Measurements from ENCODE around the gene NEDD8.
A peak's percentile ranks its signal among the peaks of the same experiment; 100 is the strongest.
"Not testable (repeated sequence)": the region's sequence is repeated elsewhere in the genome, so short reads cannot be mapped to it uniquely, and the experiment has no call there.

Gene NEDD8

DNA sequence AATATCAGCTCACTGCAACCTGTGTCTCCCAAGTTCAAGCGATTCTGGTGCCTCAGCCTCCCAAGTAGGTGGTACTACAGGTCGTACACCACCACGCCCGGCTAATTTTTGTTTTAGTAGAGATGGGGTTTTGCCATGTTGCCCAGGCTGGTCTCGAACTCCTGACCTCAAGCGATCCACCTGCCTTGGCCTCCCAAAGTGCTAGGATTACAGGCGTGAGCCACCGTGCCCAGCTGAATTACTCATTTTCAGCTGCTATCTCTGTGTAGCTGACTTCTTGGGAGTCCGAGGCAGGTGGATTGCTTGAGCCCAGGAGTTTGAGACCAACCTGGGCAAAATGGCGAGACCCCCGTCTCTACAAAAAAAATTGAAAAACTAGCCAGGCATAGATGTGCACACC is 13.2 kb upstream of the NEDD8 start:
- not testable (repeated sequence) for DNase-seq

- DNase-seq = peak; percentile 49
Measured at GRCh38 chr14:24243336-24243836, 11.2 kb upstream of the NEDD8 start.

DNA sequence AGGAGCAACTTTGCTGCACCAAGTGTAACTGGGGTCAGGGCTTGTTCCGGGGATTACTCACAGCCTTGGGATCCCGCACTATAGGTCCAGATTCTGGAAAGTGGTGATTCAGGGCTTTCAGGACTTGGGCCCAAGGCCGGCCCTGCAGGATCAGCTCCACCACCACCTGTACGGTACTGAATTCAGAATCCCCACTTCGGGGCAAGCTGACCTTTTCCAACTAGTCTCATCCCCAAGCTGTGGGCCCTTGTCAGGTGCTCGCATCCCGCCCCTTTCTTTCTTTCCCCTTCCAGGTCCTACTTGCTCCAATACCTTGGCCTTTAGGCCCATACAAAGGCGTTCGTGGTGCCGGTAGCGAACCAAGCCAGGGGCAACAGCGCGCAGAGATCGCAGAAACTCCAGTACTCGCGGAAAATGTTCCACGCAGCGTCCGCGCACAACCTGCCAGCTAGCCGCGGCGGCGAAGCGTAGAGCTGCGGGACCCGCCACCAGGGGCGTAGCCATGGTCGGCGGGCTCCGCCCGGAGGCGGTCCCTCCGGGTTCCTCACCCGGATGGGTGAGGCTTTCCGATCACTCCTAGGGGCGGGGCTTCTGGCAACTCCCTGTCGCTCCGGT is 9.8 kb upstream of the NEDD8 start:
- DNase-seq = peak; percentile 93

DNA sequence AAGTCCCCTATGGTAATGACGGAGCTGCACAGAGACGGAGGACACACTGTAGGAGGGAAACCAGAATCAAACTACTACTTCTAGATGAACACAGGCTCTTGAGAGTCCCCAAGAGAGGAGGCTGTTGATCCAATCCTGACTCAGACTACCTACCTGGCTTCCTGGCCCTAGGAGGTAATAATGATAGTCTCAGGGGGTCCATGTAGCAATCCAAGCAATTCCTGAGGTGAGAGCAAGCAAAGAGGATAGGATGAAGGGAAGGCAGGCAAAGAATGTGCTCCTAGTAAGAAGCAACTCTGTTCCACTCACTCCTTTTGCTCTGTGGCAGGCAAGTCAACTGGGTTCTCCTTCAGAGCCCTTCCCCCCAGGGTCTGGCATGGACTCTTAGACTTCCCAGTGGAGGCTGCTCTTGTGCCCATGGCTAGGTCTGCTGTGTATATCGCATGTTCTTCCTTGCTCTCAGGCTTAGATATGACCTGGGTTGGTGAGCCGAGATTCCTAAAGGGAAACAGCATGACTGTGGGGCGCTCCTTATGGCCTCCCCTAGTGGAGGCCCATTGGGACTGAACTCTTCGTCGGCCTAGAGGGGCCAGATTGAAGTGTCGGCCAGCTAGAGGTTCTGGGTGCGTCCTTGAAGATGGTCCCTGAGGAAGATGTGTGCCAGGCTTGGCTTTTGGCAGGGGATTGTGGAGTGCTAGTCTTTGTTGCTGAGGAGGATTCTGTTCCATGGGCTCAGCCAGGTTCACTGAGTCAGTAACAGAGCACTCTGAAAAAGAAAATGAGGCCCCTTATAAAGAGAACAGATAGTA is 8.1 kb upstream of the NEDD8 start:
- DNase-seq = no peak

DNA sequence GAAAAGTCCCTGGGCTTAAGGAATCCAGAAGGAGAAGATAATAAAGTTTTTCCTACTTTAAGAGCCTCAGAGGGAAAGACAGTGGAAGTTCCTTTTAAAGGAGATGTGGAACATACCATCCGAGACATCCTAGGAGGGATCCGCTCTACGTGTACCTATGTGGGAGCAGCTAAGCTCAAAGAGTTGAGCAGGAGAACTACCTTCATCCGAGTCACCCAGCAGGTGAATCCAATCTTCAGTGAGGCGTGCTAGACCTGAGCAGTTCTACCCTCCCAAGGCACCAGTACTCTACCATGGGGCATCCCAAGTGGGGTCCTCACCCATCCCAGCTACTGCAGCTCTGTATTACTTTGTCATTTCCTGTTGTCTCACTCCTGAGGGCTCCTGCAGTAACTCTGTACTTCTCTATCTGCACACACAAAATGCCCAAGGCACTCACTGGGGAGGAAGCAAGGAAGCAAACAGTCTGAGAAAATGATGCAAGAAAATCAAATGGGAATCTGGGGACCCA is 6.4 kb upstream of the NEDD8 start:
- DNase-seq = no peak

- no peak for DNase-seq
Measured at GRCh38 chr14:24238123-24238522, 6.0 kb upstream of the NEDD8 start.

GRCh38 chr14:24237463-24237955 is 5.3 kb upstream of the NEDD8 start:
- no peak for DNase-seq

GRCh38 chr14:24236689-24237462 is 4.7 kb upstream of the NEDD8 start:
- DNase-seq = no peak

- DNase-seq = no peak
Measured at GRCh38 chr14:24235804-24236688, 3.9 kb upstream of the NEDD8 start.

GRCh38 chr14:24234095-24235005 is 2.2 kb upstream of the NEDD8 start:
- DNase-seq = no peak

DNA sequence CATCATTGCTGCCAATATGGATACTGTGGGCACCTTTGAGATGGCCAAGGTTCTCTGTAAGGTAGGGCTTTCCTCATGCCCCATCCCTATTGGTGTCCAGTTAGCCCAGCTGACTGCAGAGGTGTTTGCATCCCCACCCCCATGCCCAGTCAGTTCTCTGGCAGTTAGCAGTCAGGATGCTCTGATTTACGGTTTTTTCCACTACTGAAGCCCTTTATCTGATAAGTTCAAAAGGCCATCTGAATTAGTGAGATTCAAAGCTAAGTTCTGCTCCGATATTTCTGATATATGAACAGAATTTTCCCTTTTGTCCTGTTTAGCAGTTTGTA is 1.3 kb upstream of the NEDD8 start:
- DNase-seq = peak; percentile 10

- peak; percentile 78 for DNase-seq
Measured at GRCh38 chr14:24232645-24233537, 724 bp upstream of the NEDD8 start, which contains the start of gene GMPR2. GMPR2 (plus strand) TSS chr14:24232929; CDS start chr14:24233254, 325 bp downstream.

DNA sequence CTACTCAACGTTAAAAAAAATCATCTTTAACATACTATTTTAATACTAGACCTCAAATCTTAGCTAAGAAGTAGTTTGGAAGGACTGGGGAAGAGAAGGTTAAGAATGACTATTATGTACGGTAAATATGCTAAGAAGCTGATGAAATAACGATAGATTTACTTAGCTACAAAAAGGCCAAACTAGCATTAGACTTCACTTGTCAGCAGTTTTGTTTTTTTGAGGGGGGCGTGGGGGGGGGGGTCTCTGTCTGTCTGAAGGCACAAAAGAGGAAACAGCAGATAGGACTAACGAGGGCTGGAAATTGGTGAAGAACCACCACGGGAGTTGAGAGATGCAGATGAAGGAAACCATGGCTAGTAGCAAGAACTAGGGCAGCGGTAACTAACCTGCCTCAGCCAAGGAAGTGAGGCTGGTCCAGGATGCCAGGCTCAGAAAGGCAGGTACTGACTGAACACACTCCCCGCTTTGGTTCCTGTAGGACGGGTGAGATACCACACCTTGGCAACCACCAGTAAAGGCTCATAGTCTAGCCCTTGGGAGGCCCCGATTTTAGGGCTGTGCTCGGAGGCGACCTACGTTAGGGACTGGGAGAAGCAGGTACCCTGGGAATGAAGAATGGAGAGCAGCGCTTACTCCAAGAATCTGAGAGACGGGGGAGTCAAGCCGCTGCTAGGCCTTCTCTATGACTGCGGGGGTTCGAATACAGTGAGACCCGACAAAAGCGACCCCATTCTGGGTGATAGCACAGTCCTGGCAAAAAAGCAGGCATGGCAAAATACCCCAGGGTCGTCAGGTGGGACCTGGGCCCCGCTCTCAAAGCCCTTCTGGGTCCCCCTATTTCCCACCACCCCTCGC is 675 bp downstream of the NEDD8 start:
- peak; percentile 13 for DNase-seq

DNA sequence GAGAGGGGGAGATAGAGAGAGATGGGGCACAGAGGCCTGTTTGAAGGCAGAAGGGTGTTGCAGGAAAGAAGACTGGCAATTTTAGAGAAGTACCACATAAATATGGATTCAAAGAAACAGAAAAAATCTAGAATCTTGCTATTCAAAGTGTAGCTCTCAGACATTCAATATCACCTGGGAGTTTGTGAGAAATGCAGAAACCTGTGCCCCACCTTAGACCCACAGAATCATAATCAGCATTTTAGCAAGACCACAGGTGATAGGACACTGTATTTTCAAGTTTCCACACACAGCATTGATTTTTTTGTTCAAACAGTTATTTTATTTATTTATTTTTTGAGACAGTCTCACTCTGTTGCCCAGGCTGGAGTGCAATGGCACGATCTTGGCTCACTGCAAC is 3.3 kb downstream of the NEDD8 start:
- no peak for DNase-seq

DNA sequence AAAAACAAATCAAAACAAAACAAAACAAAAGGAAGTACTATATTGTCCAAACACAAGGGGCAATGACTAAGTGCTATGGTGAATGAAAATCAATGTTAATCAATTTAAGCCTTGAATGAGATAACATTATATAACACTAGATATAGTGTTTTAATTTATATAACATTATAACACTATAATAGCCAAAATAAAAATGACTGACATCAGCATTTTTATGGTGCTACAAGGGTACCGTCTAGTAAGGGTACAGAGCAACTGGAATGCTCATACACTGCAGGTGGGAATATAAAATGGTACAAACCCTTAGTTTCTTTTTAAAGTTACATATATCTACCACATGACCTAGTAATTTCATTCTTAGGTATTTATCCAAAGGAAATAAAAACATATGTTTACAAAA is 5.7 kb downstream of the NEDD8 start:
- no peak for DNase-seq

DNA sequence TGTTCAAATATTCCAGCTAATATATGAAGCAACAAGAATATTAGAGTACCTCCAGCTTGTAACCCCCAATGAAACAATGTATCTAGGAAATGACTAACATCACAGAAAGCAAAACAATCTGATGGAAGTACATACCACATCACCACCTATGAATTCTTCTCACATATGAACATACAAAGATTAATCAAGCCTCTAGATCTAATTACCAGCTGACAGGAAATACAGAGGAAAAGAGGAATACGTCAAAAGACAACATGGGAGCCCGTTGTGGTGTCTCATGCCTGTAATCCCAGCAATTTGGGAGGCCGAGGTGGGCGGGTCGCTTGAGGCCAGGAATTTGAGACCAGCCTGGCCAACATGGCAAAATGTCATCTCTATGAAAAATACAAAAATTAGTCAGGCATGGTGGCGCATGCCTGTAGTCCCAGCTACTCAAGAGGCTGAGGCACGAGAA is 7.5 kb downstream of the NEDD8 start:
- DNase-seq = no peak

DNA sequence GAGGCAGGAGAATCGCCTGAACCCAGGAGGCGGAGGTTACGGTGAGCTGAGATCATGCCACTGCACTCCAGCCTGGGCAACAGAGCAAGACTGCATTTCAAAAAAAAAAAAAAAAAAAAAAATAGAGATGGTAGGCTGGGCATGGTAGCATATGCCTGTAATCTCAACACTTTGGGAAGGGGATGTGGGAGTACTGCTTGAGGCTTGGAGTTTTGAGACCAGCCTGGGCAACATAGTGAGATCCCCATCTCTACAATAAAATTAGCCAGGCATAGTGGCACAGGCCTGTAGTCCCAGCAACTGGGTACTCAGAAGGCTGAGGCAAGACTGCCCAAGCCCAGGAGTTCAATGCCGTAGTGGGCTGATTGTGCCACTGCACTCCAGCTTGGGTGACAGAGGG is 9.2 kb downstream of the NEDD8 start:
- DNase-seq = not testable (repeated sequence)

GRCh38 chr14:24219521-24219920 is 12.6 kb downstream of the NEDD8 start:
- no peak for DNase-seq

DNA sequence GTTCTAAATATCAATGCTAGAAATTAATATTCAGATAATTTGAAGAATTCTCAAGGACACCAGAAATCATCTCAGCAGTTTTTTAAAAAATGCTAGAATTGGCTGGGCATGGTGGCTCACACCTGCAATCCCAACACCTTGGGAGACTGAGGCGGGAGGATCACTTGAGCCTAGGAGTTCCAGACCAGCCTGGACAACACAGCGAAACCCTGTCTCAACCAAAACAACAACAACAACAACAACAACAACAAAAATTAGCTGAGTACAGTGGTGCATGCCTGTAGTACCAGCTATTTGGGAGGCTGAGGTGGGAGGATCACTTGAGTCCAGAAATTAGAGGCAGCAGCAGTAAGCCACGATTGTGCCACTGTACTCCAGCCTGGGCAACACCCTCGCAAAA is 13.1 kb downstream of the NEDD8 start:
- no peak for DNase-seq
